H9 (cell line): Measurements from ENCODE around the gene MYCBPAP. TPM values are rescaled to one million over a fixed set of nuclear protein-coding genes. Genes with fewer than 3 reads are reported as not detected.

Experiments used
- DNase-seq: peaks from one replicate; pipeline ENCODE4 v3.0.0-alpha.2; 2017
- H2AFZ ChIP-seq: one replicate; pipeline ENCODE4 v1.6.1; 2013; ENCODE audit warnings: mild to moderate bottlenecking, low read length, control low read depth, moderate library complexity
- H2AK5ac ChIP-seq: 2 replicates; pipeline ENCODE4 v1.6.1; 2013; ENCODE audit warnings: low read length, control low read depth, mixed read lengths; ENCODE audit not compliant: insufficient read length
- H2BK120ac ChIP-seq: one replicate; pipeline ENCODE4 v1.6.1; 2013; ENCODE audit warnings: low read depth, mild to moderate bottlenecking, low read length, control low read depth, inconsistent platforms; ENCODE audit not compliant: poor library complexity, severe bottlenecking
- H2BK12ac ChIP-seq: 2 replicates; pipeline ENCODE4 v1.6.1; 2013; ENCODE audit warnings: low read length, control low read depth, mixed read lengths, low read depth; ENCODE audit not compliant: insufficient read length
- H2BK15ac ChIP-seq: 2 replicates; pipeline ENCODE4 v1.6.1; 2013; ENCODE audit warnings: low read depth, low read length, control low read depth
- H2BK20ac ChIP-seq: one replicate; pipeline ENCODE4 v1.6.1; 2013; ENCODE audit warnings: low read depth, mild to moderate bottlenecking, low read length, control low read depth, inconsistent platforms; ENCODE audit not compliant: poor library complexity, severe bottlenecking
- H2BK5ac ChIP-seq: 2 replicates; pipeline ENCODE4 v1.6.1; 2013; ENCODE audit warnings: low read length, control low read depth, mixed read lengths; ENCODE audit not compliant: insufficient read length
- H3K14ac ChIP-seq: 2 replicates; pipeline ENCODE4 v1.6.1; 2013; ENCODE audit warnings: low read length, control low read depth; ENCODE audit not compliant: insufficient read depth
- H3K18ac ChIP-seq: 2 replicates; pipeline ENCODE4 v1.6.1; 2013; ENCODE audit warnings: low read depth, mild to moderate bottlenecking, mixed read lengths, low read length, control low read depth; ENCODE audit not compliant: insufficient read length
- H3K23ac ChIP-seq: 2 replicates; pipeline ENCODE4 v1.6.1; 2013; ENCODE audit warnings: low read length, control low read depth, mixed read lengths, low read depth; ENCODE audit not compliant: insufficient read length
- H3K23me2 ChIP-seq: 2 replicates; pipeline ENCODE4 v1.6.1; 2013; ENCODE audit warnings: low read depth, mild to moderate bottlenecking, mixed read lengths, low read length, control low read depth; ENCODE audit not compliant: insufficient read length, poor library complexity, severe bottlenecking
- H3K27ac ChIP-seq: 2 replicates; pipeline ENCODE4 v1.5.1; 2013; ENCODE audit warnings: low read length, control low read depth, mixed read lengths, low read depth; ENCODE audit not compliant: insufficient read length
- H3K27me3 ChIP-seq: 2 replicates; pipeline ENCODE4 v1.6.1; 2013; ENCODE audit warnings: low read length, control low read depth, inconsistent platforms; ENCODE audit not compliant: insufficient read depth
- H3K4ac ChIP-seq: 2 replicates; pipeline ENCODE4 v1.6.1; 2013; ENCODE audit warnings: low read depth, mild to moderate bottlenecking, control low read depth, inconsistent platforms, low read length, moderate library complexity
- H3K4me1 ChIP-seq: 2 replicates; pipeline ENCODE4 v1.6.1; 2013; ENCODE audit warnings: low read length, control low read depth, inconsistent platforms; ENCODE audit not compliant: insufficient read depth
- H3K4me2 ChIP-seq: 2 replicates; pipeline ENCODE4 v1.6.1; 2013; ENCODE audit warnings: low read length, control low read depth, mixed read lengths; ENCODE audit not compliant: insufficient read length, insufficient read depth
- H3K56ac ChIP-seq: 2 replicates; pipeline ENCODE4 v1.6.1; 2013; ENCODE audit warnings: low read depth, mild to moderate bottlenecking, mixed read lengths, low read length, control low read depth; ENCODE audit not compliant: insufficient read length
- H3K79me1 ChIP-seq: 2 replicates; pipeline ENCODE4 v1.6.1; 2013; ENCODE audit warnings: low read depth, mild to moderate bottlenecking, moderate library complexity, low read length, control low read depth, inconsistent platforms; ENCODE audit not compliant: insufficient read depth, poor library complexity, severe bottlenecking
- H3K79me2 ChIP-seq: 2 replicates; pipeline ENCODE4 v1.6.1; 2013; ENCODE audit warnings: low read length, control low read depth, inconsistent platforms; ENCODE audit not compliant: insufficient read depth
- H3K9ac ChIP-seq: 2 replicates; pipeline ENCODE4 v1.6.1; 2013; ENCODE audit warnings: low read length, control low read depth, mixed read lengths; ENCODE audit not compliant: insufficient read length; ENCODE audit errors: extremely low read depth
- H3K9me3 ChIP-seq: one replicate; pipeline ENCODE4 v1.6.1; 2013; ENCODE audit warnings: low read depth, low read length, inconsistent platforms; ENCODE audit not compliant: control insufficient read depth
- H3T11ph ChIP-seq: one replicate; pipeline ENCODE4 v1.6.1; 2013; ENCODE audit warnings: mild to moderate bottlenecking, low read length, control low read depth, inconsistent platforms
- H4K20me1 ChIP-seq: one replicate; pipeline ENCODE4 v1.6.1; 2013; ENCODE audit not compliant: control insufficient read depth, insufficient read length, insufficient read depth
- H4K5ac ChIP-seq: 2 replicates; pipeline ENCODE4 v1.6.1; 2013; ENCODE audit warnings: low read depth, mild to moderate bottlenecking, mixed read lengths, low read length, control low read depth; ENCODE audit not compliant: insufficient read length
- H4K8ac ChIP-seq: replicated peaks from 2 replicates; pipeline ENCODE4 v1.6.1; 2013; ENCODE audit warnings: low read length, control low read depth, mixed read lengths, low read depth; ENCODE audit not compliant: insufficient read length
- H4K91ac ChIP-seq: 2 replicates; pipeline ENCODE4 v1.6.1; 2013; ENCODE audit warnings: low read depth, mild to moderate bottlenecking, moderate library complexity, mixed read lengths, low read length, control low read depth; ENCODE audit not compliant: insufficient read length
- H3K27ac Mint-ChIP-seq, 3 experiments: 2 replicates in 2 of 3; 3 replicates in 1 of 3; pipeline ENCODE4 v1.8.0; 2020 to 2021; ENCODE audit warnings: mixed read lengths in 3 of 3, mild to moderate bottlenecking in 1 of 3, moderate library complexity in 1 of 3
- H3K27me3 Mint-ChIP-seq: 2 replicates; pipeline ENCODE4 v1.8.0; 2021; ENCODE audit warnings: low read depth, mild to moderate bottlenecking, moderate library complexity, mixed read lengths
- H3K36me3 Mint-ChIP-seq, 3 experiments: 2 replicates in 2 of 3; 3 replicates in 1 of 3; pipeline ENCODE4 v1.8.0; 2020 to 2021; ENCODE audit warnings: low read depth in 3 of 3, mixed read lengths in 3 of 3; ENCODE audit not compliant: insufficient read depth in 1 of 3
- H3K4me1 Mint-ChIP-seq, 2 experiments: 2 replicates each; pipeline ENCODE4 v1.8.0; 2020; ENCODE audit warnings: mixed read lengths in 2 of 2
- H3K4me3 Mint-ChIP-seq, 2 experiments: 2 replicates in 1 of 2; 3 replicates in 1 of 2; pipeline ENCODE4 v1.8.0; 2020 to 2021; ENCODE audit warnings: mild to moderate bottlenecking in 2 of 2, mixed read lengths in 2 of 2, moderate library complexity in 1 of 2
- H3K9me3 Mint-ChIP-seq, 2 experiments: 2 replicates in 1 of 2; 3 replicates in 1 of 2; pipeline ENCODE4 v1.8.0; 2020; ENCODE audit warnings: mild to moderate bottlenecking in 2 of 2, mixed read lengths in 2 of 2, moderate library complexity in 1 of 2
- CTCF ChIP-seq: fragments of 200-600 bp; sonication (generic); conservative IDR thresholded peaks from 3 replicates; pipeline ENCODE4 v1.8.0; 2021; ENCODE audit warnings: antibody characterized with exemption, mild to moderate bottlenecking
- WGBS: extraction: QIAGEN DNeasy Blood & Tissue Kit; methylation state at CpG from one replicate; pipeline ENCODE4 v1.1.7; 2013; ENCODE audit warnings: missing lambda C conversion rate, low lambda C conversion rate, mixed read lengths; ENCODE audit not compliant: insufficient read length; ENCODE audit errors: extremely low coverage; 5-methylcytosine and 5-hydroxymethylcytosine counted together
- total RNA-seq: library from RNA; stranded (reverse); gene quantifications from 2 replicates; pipeline ENCODE4 v1.2.1, GENCODE V29; 2021

The MYCBPAP gene
- total RNA-seq, 1 experiment from 2014 or later = 1.7 TPM

- no peak for TF ChIP-seq CTCF
- no peak overlapping the region for H3K18ac ChIP-seq
- H2BK15ac ChIP-seq = no peak overlapping the region
- H3K27ac Mint-ChIP-seq = no peak overlapping the region
- no peak overlapping the region for H3K27ac ChIP-seq
- H2AFZ ChIP-seq = no peak overlapping the region
- H2BK20ac ChIP-seq = no peak overlapping the region
- peak overlapping the region in 1 of 2 experiments; percentile 50; a peak in 3 of 5 replicates for H3K4me3 Mint-ChIP-seq
- no peaks in the 10 kb centered on the region for H3K23me2 ChIP-seq
- H3K36me3 Mint-ChIP-seq = peaks cover 2 to 32% (median 29%) of the 10 kb centered on the region in 3 experiments
- no peak overlapping the region for H3T11ph ChIP-seq
- H2BK5ac ChIP-seq = no peak overlapping the region
- no peaks in the 10 kb centered on the region for H4K20me1 ChIP-seq
- H3K9ac ChIP-seq = no peak overlapping the region
- no peaks in the 10 kb centered on the region for H3K9me3 ChIP-seq
- WGBS = no CpG with 5 or more reads among the region's 7 CpGs
- H2BK12ac ChIP-seq = no peak overlapping the region
- H2BK120ac ChIP-seq = no peak overlapping the region
- H3K4me2 ChIP-seq = no peak overlapping the region
- H3K79me2 ChIP-seq = no peaks in the 10 kb centered on the region
- no peak overlapping the region for H3K14ac ChIP-seq
- H3K23ac ChIP-seq = no peak overlapping the region
- peaks cover 7% of the 10 kb centered on the region for H3K27me3 Mint-ChIP-seq
- DNase-seq = no peak
- peaks cover 12 to 16% of the 10 kb centered on the region in 2 experiments for H3K4me1 Mint-ChIP-seq
- H3K9me3 Mint-ChIP-seq = no peaks in the 10 kb centered on the region
- H2AK5ac ChIP-seq = no peak overlapping the region
- no peak overlapping the region for H4K91ac ChIP-seq
- H3K27me3 ChIP-seq = no peaks in the 10 kb centered on the region; the same call in 1 of the 2 replicates
- no peak overlapping the region for H3K56ac ChIP-seq
- no peaks in the 10 kb centered on the region for H3K79me1 ChIP-seq
- H3K4ac ChIP-seq = no peak overlapping the region
- H4K5ac ChIP-seq = no peak overlapping the region
- H3K4me1 ChIP-seq = no peaks in the 10 kb centered on the region
- no peak overlapping the region for H4K8ac ChIP-seq
Observed at GRCh38 chr17:50480142-50480764, 28.0 kb upstream of the MYCBPAP start.
